Activated T-cell treated with anti-CD3 and anti-CD28 coated beads for 1 hour (primary cell): ENCODE data around the gene NEURL1B.
"Not testable (repeated sequence)": the region's sequence is repeated elsewhere in the genome, so short reads cannot be mapped to it uniquely, and the experiment has no call there.

Experiments
- DNase-seq: peaks from one replicate; pipeline ENCODE4 v3.0.0-alpha.2; 2020; ENCODE audit warnings: low read depth

The NEURL1B gene

DNA sequence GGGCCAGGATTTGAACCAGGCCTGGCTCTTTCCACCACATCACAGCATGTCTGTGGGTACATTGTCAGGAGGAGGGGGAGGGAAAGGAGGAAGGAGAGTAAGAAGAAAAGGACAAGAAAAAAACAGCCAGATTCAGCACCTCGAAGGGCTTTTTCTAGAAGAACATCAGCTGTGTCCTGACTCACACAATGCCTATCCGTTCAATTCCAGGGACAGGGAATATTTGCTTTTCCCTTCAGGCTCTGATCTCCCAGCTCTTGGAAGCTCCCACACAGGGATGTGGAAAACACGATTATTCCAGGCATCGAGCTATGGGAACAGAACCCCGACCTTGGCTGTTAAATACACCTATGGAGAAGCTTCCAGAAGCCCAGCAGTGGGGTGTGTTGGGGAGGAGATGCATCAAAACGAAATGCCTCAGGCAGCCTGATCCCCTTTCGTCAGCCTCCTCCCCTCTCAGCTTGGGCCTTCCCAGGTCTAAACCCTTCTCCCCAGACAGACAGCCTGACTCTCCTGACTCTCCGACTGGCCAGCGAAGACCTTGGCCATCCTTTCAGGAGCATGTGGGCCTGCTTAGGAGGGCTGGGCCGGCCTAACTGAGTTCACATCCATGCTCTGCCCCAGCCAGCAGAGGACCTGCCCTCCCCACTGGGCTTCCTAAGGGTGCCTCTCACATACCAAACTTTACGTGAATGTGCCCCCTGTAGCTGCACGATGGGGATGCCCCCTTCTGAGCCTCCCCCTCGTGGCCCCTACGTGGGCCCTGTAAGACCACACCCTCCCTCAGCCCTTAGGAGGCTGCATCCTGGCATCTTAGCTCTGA, 54.4 kb downstream of the NEURL1B start:
- no peak for DNase-seq

DNA sequence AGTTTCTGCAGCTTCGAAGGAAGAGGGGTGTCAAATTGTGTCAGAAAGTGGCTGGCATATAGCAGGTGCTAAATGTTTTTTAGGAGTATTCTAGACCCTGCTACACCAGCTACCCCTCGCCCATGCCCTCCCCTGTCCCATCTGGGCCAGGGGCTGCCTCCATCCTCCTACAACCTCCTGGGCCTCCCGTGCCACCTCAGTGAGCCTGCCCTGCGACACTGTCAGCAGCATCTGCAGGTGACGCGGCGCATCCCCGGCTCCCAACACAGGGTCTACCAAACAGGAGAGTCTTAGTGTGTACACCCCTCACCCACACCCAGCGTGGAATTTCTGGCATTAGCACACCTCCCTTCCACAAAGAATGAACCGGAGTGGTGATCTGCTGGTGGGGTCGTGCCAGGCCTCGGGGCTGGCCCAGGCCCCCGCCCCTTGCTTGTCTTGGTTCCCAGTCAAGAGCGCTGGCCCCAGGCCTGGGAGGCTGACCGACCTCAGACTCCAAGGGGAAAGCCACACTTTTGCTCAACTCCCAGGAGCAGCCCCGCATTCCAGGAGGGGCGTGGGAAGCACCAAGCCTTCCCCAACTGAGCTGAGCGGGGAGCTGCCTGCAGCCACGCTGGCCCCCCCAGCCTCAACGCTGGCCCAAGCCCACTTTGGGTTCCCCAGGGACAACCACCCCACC, 55.2 kb downstream of the NEURL1B start:
- DNase-seq: no peak

DNA sequence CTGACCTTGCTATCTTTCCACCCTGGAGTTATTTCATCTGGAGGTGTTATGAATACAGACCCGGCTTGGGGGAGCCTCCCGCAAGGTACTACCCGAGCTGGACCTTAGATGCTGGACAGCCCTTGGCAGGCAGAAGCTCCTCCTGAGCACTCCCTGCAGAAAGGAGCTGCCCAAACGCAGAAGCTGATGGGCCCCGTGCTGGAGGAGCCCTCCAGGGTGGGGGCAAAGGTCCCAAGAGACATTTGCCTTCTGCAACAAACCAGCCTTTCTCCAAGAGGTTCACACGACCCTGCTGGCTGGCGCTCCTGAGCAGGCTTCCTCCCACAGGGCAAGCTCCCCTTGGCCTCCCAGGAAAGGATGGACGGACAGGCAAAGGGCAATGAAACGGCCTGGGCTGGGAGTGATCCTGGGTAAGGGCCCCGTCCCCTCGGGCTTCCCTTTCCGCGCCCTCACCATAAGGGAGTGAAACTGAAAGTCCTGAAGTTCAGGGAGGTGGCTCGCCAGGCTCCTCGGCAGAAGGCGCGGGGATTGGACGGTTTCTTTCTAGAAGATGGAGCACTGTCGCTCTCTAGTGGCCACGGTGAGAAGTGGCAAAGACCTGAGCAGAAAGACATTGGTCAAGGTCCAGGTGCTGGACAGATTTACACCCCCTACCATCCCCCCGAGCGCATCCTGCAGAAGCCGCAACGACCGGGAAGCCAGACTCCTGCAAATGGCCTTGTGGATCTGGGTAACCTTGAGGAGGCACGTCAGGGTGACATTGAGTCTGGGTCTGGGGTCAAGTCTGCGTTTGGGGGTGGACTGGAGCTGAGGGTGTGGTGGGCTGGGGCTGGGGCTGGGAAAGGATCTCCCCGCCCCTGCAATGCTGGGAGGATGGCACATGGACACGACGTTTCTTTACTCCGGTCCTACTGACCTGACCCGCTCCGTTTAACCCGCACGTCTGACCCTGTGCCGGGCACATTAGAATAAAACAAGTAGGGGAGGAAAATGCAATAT, 56.4 kb downstream of the NEURL1B start:
- DNase-seq: peak; percentile 77

DNA sequence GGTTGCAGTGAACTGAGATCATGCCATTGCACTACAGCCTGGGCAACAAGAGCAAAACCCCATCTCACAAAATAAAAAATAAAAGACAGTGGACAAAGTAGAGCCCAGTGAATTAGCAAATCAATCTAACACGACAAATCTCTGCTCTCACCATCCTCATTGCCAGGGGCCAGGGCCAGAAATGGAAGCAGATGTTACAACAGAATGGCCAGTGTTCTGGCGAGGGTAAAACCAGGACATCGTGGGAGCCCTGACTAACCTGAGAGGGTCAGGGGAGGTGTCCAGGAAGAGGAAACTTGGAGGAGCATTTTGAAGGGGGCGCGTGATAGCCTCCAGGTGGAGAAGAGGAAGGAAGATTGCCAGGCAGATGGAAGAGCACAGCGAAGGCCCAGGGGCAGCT, 58.4 kb downstream of the NEURL1B start:
- no peak for DNase-seq

DNA sequence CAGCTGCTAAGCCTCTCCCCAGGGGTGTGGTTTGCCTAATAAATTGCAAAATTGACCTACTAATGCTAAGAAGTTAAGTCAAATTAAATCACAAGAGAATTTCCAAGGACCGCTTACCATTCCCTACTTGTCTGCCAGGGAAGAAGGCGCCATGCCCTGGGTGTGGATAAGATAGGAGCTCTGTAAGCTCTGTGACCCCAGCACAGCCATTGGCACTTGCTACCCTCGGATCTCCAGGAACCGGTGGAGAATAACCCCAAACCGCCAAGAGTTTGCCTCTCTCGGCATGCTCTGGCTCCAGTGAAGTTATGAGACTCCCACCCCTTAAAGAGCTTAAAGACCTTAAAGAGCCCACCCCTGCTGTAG, 58.9 kb downstream of the NEURL1B start:
- DNase-seq: no peak

DNA sequence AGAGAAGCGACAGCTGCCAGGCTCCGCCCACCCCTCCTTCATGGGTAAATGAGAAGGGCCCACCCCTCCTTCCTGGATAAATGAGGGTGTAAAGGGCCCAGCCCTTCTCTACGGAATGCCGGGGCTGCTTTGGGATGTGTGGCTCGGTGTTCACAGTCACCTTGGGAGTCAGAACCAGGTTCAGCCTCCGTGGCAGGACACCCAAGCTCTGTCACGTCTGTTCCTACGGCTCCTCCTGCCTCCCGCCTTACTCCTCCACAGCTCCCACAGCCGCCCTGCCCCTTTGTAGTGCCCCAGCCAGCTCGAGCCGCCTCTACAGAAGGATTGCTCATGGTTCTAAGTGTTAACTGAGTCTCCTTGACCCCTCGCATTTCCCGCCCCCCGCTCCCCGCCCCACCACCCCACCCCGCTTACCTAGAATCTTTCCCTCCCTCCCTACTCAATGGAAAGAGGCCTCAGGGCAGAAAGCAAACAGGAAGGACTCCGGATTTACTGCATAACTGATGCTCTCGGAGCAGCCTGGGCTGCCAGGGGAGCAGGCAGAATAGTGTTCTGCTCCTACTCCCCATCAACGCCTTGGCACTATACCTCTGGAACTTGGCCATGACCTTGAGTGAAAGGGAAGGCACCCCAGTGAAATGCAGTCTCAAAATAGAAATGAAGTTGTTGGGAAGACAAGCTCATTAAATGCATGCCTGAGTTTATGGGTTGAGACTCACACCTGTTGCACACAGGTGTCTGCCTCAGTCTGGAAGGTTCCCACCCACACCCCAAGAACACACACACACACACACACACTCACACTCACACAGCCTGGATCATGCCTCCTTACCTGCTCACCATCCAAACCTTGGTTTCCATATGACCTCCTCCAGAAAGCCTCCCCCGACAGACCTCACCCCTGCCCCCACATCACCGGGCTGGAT, 59.6 kb downstream of the NEURL1B start:
- DNase-seq: no peak

DNA sequence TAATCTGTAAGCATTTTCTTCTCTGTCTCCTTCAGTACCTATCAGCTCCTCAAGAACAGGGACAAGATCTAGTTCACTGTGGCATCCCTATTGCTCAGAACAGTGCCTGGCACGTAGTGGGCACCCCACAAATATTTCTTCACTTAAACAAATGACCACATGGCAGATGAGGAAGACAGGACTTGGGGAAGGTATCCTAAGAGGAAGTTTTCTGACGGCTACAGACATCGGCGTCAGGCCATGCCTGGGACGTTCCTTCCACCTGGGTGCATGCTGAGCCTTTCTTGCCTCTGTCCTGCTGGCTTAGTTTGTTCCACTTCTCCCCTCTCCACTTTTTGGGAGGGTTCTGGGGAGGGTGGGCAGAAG, 60.2 kb downstream of the NEURL1B start:
- no peak for DNase-seq

DNA sequence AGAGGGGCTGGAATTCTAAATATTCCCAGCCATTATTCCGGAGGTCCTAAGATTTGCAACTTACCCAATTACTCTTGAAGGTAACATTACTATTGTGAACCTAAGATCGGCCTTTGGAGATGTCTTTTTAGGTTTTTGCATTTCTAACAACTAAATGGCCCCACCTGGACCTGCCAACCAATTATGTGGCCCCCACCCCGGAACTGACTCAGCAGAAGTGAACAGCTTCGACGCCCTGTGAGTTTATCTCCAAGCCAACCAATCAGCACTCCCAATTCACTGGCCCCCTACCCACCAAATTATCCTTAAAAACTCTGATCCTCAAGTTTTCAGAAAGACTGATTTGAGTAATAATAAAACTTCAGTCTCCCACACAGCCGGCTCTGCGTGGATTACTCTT, 62.9 kb downstream of the NEURL1B start:
- DNase-seq: no peak

DNA sequence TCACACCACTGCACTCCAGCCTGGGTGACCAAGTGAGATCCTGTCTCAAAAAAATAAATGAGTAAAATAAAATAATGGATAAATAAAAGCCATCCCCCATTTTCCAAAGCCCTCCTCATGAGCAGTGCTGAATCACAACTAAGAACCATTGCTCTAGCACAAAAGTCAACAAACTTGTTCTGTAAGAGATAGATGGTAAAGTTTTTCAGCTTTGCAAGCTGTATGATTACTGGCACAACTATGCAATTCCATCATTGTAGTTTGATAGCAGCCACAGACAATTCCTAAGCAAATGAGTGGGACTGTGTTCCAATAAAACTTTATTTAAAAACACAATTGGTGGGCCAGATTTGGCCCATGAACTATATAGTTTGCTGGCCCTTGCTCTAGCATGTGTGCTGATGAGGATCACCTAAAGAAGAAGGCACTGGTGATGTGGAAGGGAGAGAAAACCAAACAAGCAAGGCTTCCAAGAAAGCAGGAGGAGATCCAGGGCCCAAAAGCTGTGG, 64.6 kb downstream of the NEURL1B start:
- DNase-seq: no peak

DNA sequence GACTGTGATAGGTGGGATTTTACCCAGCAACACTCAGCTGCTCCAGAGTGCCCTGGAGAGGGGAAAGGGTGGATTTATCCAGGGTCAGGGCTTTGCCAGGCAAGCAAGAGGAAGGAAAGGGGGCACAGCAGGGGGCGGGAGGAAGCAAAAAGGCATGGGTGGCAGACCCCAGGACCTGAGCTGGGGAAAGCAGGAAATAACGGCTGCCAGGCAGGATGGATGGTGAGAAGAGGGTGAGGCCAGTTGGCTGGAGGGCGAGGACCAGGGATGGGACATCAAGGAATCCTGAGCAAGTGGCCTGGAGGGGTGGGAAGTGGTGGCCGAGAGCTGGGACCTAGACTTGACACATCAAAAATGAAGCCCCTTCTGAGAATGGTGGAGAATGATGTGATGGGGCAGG, 65.7 kb downstream of the NEURL1B start:
- no peak for DNase-seq

DNA sequence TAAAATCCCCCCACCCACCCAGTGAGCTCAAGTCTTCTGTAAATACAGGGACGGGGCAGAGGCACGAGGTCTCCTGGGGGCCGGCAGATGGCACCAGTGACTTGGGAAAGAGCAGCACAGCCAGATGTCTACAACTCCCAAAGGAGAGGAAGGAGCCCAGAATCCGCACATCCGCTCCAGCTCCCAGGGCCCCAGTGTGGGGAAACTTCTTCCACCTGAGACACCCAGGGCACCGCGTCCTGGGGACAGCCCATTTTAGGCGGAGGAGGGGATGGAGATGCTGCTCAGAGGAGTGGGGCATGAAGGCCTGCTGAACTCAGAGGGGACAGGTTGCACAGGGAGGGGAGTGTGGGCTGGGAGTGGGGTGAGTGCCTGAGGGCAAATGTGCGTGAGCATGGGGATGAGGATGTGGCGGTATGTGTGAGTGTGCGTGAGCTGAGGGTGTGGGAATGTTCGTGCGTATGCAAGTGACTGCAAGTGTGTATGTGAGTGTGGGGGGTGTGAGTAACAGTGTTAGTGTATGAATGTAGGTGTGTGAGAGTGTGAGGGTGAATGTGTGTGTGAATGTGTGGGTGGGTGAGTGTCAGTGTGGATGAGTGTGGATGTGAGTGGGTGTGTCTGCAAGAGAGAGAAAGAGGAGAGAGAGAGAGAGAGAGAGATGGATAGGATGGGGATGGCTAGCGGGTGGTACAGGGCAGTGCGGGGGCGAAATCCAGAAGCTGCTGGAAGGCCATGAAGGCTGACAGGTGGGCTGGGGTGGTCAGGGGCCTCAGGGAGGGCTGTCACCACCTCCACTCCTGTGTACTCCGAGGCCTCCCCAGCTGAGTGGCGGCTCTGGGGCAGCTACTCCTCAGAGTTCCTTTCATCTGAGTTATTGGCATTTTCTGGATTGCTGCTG, 66.5 kb downstream of the NEURL1B start:
- no peak for DNase-seq

DNA sequence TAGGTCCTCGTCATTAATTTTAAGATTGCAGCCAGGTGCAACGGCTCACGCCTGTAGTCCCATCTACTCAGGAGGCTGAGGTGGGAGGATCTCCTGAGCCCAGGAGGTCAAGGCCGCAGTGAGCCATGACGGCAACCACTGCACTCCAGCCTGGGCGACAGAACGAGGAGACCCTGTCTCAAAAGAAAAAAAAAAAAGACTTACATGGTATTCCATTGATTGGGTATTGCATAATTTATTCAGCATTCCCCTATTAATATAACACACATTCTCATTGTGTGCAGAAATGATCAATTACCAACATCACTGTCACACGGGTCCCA, 67.1 kb downstream of the NEURL1B start:
- DNase-seq: no peak

DNA sequence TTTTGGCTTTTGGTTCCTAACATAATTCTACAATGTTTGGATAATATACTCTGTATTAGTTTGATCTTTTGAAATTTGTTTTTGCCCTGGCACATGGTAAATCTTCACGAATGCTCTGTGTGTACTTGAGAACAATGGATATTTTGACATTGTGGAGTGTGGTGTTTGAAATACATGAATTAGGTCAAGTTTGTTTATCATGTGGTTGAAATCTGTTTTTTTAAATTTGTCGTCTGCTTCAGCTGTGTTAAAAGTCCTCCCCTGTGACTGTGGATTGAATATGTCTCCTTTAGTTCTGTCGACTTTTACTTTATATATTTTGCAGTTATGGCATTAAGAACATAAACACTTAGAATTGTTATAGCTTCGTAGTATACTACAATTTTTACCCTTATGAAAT, 69.6 kb downstream of the NEURL1B start:
- DNase-seq: no peak

DNA sequence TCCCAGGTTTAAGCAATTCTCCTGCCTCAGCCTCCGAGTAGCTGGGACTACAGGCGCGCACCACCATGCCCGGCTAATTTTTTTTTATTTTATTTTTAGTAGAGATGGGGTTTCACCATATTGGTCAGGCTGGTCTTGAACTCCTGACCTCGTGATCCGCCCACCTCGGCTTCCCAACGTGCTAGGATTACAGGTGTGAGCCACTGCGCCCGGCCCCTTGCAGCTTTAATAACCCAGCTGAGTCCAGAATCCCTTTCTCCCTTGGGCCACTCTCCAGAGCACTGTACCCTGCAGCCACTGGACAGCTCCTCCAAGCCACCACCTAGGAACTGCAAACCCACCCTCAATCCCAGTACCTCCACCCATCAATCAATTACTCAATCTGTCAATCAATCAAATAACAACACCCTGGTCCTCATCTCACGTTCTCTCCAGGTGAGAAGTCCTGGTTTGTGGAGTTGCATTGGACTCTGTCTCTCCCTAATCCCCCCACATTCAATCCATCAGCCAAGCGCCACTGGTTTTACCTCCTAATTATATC, 70.3 kb downstream of the NEURL1B start:
- not testable (repeated sequence) for DNase-seq

DNA sequence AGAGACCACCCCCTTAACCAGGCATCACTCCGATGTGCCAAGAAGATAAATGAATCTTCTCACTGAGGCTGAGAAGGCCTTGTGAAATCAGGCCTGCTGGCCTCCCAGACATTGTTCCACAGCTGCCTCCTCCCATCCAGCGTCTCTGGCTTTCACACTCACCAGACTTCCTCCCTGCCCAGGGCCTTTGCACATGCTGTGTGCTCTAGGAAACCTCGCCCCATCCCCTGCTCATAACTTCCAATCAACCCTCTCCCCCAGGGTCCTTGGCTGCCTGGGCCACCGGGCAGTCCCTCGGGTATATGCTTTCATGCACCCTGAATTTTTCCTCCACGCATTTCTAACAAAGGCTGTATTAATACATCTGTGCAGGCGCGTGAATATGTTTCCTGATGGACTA, 71.5 kb downstream of the NEURL1B start:
- DNase-seq: no peak

DNA sequence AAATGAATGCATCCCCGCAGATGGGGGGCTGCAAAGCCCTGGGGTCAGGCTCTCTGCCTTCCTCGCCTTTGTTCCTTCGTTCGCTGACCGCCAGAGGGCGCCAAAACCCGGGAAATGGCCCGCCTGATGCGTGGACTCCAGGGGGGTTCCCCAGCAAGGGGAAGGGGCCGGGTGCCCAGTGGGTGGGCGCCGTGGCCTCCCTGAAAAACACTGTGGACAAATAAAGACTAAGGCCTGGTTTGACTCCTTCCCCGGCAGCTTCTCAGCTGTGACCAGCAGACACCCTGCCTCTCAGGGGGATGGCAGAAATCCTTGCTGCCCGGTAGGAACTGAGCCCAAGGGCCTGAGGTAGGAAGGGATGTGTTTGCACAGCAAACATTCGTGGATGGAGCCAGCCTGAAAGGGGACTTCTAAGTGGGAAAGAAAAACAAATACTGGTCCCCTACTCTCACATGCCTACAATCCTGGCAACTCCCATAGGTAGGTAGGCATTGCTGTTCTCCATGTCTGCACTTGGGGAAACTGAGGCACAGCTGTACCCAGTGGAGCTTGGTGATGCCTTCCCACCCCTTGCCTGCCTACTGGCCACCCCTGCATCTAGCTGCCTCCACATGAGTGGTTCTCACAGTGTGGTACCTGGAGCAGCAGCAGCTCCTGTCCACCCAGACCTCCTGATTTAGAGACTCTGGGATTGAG, 72.2 kb downstream of the NEURL1B start:
- DNase-seq: peak; percentile 76

DNA sequence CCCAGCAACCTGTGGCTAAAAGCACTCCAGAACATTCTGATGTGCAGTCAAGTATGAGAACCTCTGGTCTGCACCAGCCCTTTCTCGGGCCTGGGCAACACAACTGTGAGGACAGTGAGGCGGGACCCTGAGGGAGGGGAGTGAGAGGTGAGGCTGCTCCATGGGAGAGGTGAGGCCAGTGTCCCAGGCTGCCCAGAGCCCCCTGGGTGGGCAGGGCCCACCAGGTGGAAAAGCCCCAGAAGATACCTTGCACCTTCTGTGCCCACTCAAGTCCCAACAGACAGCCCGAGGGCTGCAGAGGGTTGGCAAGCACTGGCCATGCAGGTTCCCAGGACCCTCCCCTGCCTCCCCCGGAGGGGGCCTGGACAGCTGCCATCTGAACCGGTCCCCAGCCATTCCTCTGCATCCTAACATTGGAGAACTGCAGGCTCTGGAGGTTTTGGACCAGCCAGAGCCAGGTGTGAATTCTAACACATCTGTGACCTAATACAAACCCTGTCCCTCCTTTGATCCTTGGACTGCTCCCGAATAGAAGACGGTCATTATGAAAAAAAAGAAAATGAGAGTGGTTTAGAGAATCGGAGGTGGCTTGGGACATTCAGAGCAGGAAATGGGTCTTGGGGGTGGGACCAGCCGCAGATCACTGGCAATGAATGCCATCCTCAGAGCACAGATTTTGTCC, 72.9 kb downstream of the NEURL1B start:
- no peak for DNase-seq

DNA sequence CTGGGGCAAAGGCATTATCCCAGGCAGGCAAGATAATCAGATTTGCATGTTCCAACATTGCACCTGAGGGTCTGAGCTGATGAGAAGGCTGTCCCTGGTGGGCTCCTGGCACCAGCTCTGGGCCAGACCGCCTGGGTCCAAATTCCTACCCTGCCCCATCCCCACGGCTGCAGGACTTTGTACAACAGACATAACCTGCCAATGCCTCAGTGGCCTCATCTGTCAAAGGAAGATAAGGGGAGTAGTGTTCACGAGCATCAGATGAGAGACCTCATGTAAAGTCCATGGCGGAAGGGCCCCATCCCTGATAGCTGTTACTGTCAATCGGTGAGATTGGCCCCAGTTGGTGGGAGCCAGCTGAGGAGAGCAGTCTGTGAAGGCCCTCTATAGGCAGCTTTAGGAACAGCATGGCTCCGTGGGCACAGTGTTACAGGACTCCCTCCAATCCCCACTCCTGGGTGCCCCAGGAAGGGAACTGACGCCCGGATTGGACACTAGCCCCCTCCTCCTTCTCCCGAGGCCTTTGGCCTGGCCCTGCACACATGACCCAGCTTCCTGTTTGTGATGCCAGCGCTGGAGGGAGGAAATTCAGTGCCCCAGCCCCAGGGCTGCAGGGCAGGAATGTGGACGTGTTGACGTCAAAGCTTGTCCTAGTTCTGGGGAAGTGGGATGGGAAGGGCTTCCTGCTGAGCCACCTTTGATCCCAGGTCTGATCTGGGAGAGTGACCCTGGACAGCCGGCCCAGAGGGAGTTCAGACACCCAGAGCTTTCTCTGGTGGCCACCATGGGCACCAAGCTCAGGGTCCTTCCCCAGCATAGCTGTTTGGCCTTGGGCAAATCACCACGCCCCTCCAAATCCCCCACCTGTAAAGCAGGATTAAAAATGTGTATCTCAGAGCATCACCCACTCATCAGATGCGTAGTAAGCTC, 73.7 kb downstream of the NEURL1B start:
- peak; percentile 59 for DNase-seq
